GM21367 (cell line): Measurements from ENCODE around the gene GJA5.

Source experiments
- ATAC-seq: cut with Tn5 transposase; IDR thresholded peaks from one replicate; pipeline ENCODE4 v1.9.1; 2021; ENCODE audit not compliant: unreplicated experiment

Gene GJA5

GRCh38 chr1:147760481-147761260 lies at the start of gene GJA5:
TSS of gene GJA5 (minus strand) at chr1:147760602. CDS start at chr1:147759238, 1,364 bp downstream.
- ATAC-seq: no peak

- ATAC-seq: no peak
Observed at GRCh38 chr1:147809236-147809635, 48.8 kb upstream of the GJA5 start.

- no peak for ATAC-seq
Observed at GRCh38 chr1:147808025-147808424, 47.6 kb upstream of the GJA5 start.

- no peak for ATAC-seq
Observed at GRCh38 chr1:147807405-147807804, 47.0 kb upstream of the GJA5 start.

GRCh38 chr1:147804942-147805723 lies 44.7 kb upstream of the GJA5 start:
- no peak for ATAC-seq

- ATAC-seq: no peak
Observed at GRCh38 chr1:147800804-147801203, 40.4 kb upstream of the GJA5 start.

GRCh38 chr1:147798731-147799130 lies 38.3 kb upstream of the GJA5 start:
- ATAC-seq: no peak

GRCh38 chr1:147794570-147794969 lies 34.2 kb upstream of the GJA5 start:
- ATAC-seq: no peak

- ATAC-seq: no peak
Observed at GRCh38 chr1:147791876-147792275, 31.5 kb upstream of the GJA5 start.

- ATAC-seq: no peak
Observed at GRCh38 chr1:147787765-147788164, 27.4 kb upstream of the GJA5 start.

- no peak for ATAC-seq
Observed at GRCh38 chr1:147786536-147786935, 26.1 kb upstream of the GJA5 start.

GRCh38 chr1:147785794-147786506 lies 25.5 kb upstream of the GJA5 start:
- ATAC-seq: no peak

GRCh38 chr1:147784941-147785340 lies 24.5 kb upstream of the GJA5 start:
- ATAC-seq: no peak

GRCh38 chr1:147781056-147781471 lies 20.7 kb upstream of the GJA5 start:
- no peak for ATAC-seq

GRCh38 chr1:147777694-147778093 lies 17.3 kb upstream of the GJA5 start:
- ATAC-seq: no peak

GRCh38 chr1:147773215-147773715 lies 12.9 kb upstream of the GJA5 start:
- no peak for ATAC-seq

- ATAC-seq: no peak
Observed at GRCh38 chr1:147772570-147772969, 12.2 kb upstream of the GJA5 start.

- ATAC-seq: no peak
Observed at GRCh38 chr1:147771226-147772125, 11.1 kb upstream of the GJA5 start.

- ATAC-seq: no peak
Observed at GRCh38 chr1:147769106-147769505, 8.7 kb upstream of the GJA5 start.

- no peak for ATAC-seq
Observed at GRCh38 chr1:147768582-147768981, 8.2 kb upstream of the GJA5 start.
